ENCODE measurements around the gene SNX1.

Gene SNX1

GRCh38 chr15:64146885-64147681 is 51.3 kb downstream of the SNX1 start:
- no peak for TF ChIP-seq REST (IDR thresholded peaks at IDR 0.05; ENCODE audit: insufficient read depth in 1 of 2, low read depth in 2 of 2, low read length in 2 of 2)
- TF ChIP-seq POLR2AphosphoS5 (IDR thresholded peaks at IDR 0.05; ENCODE audit: low read depth, low read length): no peak
- TF ChIP-seq SIN3A (IDR thresholded peaks at IDR 0.05; ENCODE audit: borderline replicate concordance, insufficient read depth, low read length): no peak
- TF ChIP-seq TAF1 (IDR thresholded peaks at IDR 0.05; ENCODE audit: borderline replicate concordance, insufficient read depth, low read length): no peak
- TF ChIP-seq FOXP2 (optimal IDR thresholded peaks at IDR 0.05; ENCODE audit: borderline replicate concordance, extremely low read depth, extremely low read length, insufficient read depth): no peak

GRCh38 chr15:64148168-64148567 is 52.4 kb downstream of the SNX1 start:
- TF ChIP-seq SIN3A (IDR thresholded peaks at IDR 0.05; ENCODE audit: borderline replicate concordance, insufficient read depth, low read length) (no peak), FOXP2 (optimal IDR thresholded peaks at IDR 0.05; ENCODE audit: borderline replicate concordance, extremely low read depth, extremely low read length, insufficient read depth) (no peak), REST (IDR thresholded peaks at IDR 0.05; ENCODE audit: insufficient read depth in 1 of 2, low read depth in 2 of 2, low read length in 2 of 2) (no peak), TAF1 (IDR thresholded peaks at IDR 0.05; ENCODE audit: borderline replicate concordance, insufficient read depth, low read length) (no peak), POLR2AphosphoS5 (IDR thresholded peaks at IDR 0.05; ENCODE audit: low read depth, low read length) (no peak)

GRCh38 chr15:64148581-64148980 is 52.8 kb downstream of the SNX1 start:
- TF ChIP-seq TAF1 (IDR thresholded peaks at IDR 0.05; ENCODE audit: borderline replicate concordance, insufficient read depth, low read length): no peak
- TF ChIP-seq SIN3A (IDR thresholded peaks at IDR 0.05; ENCODE audit: borderline replicate concordance, insufficient read depth, low read length): no peak
- TF ChIP-seq REST (IDR thresholded peaks at IDR 0.05; ENCODE audit: insufficient read depth in 1 of 2, low read depth in 2 of 2, low read length in 2 of 2): no peak
- no peak for TF ChIP-seq POLR2AphosphoS5 (IDR thresholded peaks at IDR 0.05; ENCODE audit: low read depth, low read length)
- TF ChIP-seq FOXP2 (optimal IDR thresholded peaks at IDR 0.05; ENCODE audit: borderline replicate concordance, extremely low read depth, extremely low read length, insufficient read depth): no peak

GRCh38 chr15:64149424-64149823 is 53.6 kb downstream of the SNX1 start:
- TF ChIP-seq SIN3A (IDR thresholded peaks at IDR 0.05; ENCODE audit: borderline replicate concordance, insufficient read depth, low read length) (no peak), POLR2AphosphoS5 (IDR thresholded peaks at IDR 0.05; ENCODE audit: low read depth, low read length) (no peak), FOXP2 (optimal IDR thresholded peaks at IDR 0.05; ENCODE audit: borderline replicate concordance, extremely low read depth, extremely low read length, insufficient read depth) (no peak), REST (IDR thresholded peaks at IDR 0.05; ENCODE audit: insufficient read depth in 1 of 2, low read depth in 2 of 2, low read length in 2 of 2) (no peak), TAF1 (IDR thresholded peaks at IDR 0.05; ENCODE audit: borderline replicate concordance, insufficient read depth, low read length) (no peak)

All from PFSK-1 (cell line).